ENCODE results near the gene PODNL1.

Gene PODNL1, protein sequence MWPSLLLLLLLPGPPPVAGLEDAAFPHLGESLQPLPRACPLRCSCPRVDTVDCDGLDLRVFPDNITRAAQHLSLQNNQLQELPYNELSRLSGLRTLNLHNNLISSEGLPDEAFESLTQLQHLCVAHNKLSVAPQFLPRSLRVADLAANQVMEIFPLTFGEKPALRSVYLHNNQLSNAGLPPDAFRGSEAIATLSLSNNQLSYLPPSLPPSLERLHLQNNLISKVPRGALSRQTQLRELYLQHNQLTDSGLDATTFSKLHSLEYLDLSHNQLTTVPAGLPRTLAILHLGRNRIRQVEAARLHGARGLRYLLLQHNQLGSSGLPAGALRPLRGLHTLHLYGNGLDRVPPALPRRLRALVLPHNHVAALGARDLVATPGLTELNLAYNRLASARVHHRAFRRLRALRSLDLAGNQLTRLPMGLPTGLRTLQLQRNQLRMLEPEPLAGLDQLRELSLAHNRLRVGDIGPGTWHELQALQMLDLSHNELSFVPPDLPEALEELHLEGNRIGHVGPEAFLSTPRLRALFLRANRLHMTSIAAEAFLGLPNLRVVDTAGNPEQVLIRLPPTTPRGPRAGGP

DNA sequence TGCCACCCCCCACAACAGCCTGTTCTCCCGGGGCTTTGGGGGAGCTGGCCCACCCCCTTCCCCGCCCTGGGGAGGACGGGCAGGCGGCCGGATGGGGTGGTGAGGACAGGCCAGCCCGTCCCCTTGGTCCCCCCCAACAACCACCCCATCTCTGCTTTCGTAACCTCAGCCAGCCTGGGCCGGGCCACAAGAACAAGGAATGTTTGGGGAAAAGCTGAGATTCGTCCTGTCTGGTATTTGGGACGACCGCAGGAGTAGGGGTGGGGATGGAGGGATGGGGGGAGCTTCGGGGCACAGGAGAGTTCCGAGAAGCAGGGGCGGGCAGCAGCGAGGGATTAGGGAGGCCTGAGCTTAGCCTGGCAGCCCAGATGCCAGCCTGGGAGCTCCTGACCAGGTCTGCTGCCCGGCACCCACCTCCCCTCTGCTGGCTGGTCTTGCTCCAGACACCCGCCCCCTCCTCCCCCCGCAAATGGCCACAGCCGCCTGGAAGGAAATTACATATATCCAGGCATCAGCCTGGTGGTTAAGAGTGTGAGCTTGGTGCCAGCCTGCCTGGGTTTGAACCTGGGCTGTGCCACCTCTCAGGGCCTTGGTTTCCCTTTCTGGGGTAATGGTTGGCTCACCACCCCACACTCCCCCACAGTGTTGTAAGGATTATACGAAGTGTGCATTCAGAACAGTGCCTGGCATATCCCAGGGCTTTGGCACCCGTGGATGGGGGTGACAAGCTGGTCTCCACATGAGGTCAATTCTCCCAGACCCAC, at the start of gene PODNL1:
Gene PODNL1, minus strand, starts transcription at position 117 of the 764 bp plus-strand sequence. CDS start 236 bp downstream, outside the sequence.
- Mint-ChIP-seq H3K36me3 (ENCODE audit: low read depth) (no peaks in the 10 kb centered on the region), H3K9me3 (no peaks in the 10 kb centered on the region), H3K27ac (no peak within 1 kb of the TSS), H3K4me1 (ENCODE audit: low read depth) (no peaks in the 10 kb centered on the region), H3K4me3 (no peak within 1 kb of the TSS), H3K27me3 (peaks cover 5% of the 10 kb centered on the region)

DNA sequence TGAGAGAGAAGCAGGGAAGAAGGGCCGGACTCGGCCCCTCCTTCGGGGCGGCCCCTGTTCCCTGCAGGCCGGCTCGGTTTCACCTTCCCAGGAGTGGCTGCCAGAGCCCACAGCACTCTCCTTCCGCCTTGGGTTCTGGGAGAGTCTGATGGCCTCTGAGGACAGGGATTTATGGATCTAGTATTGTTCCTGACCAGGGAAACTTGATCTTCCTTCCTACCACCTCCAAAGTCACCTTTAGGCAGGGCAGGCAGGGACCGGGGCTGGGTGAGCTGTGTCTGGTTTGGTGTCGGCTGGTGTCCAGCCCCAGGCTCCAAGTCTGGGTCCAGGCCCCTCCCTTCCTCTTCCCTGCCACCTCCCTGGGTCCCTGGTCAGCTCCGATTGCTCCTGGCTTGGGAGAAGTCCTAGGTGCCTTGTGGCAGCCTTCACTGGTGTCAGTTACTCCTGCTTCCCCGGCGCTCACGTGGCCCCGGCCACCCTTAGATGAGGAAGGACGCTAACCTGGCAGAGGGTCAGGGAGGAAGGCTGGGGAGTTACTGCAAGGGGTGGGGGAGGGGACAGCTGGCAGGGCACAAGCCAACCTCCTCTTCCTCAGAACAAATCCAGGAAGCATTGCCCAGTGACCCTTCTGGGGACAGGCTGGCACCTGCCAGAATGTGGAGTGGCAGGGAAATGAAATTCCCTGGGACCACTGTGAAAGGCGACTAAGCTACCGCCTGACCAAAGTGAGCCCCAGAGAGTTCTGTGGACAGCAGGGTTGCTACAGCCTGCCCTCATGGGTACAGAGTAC, 49.1 kb upstream of the PODNL1 start:
- H3K9me3 Mint-ChIP-seq: no peaks in the 10 kb centered on the region
- H3K4me3 Mint-ChIP-seq: peak overlapping the region; percentile 71
- peaks cover 60% of the 10 kb centered on the region for H3K4me1 Mint-ChIP-seq (ENCODE audit: low read depth)
- peak overlapping the region; percentile 96 for H3K27ac Mint-ChIP-seq
- H3K36me3 Mint-ChIP-seq (ENCODE audit: low read depth): peaks cover 24% of the 10 kb centered on the region
- H3K27me3 Mint-ChIP-seq: no peaks in the 10 kb centered on the region

DNA sequence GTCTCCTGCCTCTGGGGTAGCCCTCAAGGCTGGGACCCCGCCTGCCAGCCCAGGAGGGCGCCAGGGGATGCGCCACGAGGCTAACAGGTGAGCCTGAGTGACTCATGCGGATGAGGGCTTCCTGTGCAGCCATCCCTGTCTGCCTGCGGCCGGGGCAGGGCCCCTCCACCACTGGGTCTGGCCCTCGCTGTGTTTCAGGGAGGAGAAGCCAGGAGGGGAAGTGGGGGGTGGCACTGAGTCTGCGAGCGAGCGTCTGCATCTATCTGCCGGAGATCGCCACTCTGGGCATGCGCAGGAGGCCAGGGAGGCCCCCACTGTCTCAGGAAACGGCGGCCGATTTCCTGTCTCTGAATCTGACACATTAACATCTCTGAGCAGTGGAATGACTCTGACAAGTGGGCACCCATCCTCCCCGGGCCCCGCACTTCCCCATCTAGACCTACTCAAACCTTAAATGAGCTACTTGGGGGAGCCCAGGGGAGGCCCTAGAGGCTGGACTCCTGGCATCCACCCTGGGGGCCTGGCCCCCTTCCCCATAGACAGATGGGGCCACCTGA, 48.2 kb upstream of the PODNL1 start:
- H3K9me3 Mint-ChIP-seq: no peaks in the 10 kb centered on the region
- peaks cover 20% of the 10 kb centered on the region for H3K36me3 Mint-ChIP-seq (ENCODE audit: low read depth)
- peaks cover 60% of the 10 kb centered on the region for H3K4me1 Mint-ChIP-seq (ENCODE audit: low read depth)
- peak overlapping the region; percentile 71 for H3K4me3 Mint-ChIP-seq
- H3K27me3 Mint-ChIP-seq: no peaks in the 10 kb centered on the region
- peak overlapping the region; percentile 96 for H3K27ac Mint-ChIP-seq

DNA sequence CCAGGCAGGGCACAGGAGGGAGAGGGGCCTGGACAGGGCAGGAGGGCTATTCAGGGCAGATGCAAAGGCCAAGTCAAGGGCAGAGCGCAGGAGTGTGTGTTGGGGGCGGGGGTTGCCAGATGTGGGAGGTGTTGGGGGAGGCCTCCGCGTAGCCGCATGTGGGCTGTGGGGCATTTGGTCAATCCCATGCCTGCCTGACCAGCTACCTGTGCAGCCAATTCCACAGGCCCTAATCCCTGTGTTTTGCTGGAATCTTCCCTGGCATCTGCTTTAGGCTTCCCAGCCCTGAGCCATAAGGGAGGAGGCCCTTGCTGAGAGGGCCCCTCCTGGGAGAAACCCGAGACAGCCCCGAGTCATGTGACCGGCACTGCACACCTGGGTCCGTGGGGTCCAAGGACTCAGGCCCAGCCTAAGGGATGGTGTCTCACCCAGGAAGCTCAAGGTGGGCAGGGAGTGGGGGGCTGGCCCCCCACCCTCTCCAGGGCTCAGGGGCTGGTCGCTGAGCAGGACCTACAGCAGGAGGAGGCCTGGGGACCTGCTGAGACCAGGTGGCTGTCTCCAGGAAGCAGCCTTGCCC, 47.6 kb upstream of the PODNL1 start:
- Mint-ChIP-seq H3K4me1 (ENCODE audit: low read depth) (peaks cover 60% of the 10 kb centered on the region), H3K4me3 (peak overlapping the region; percentile 35), H3K36me3 (ENCODE audit: low read depth) (peaks cover 15% of the 10 kb centered on the region), H3K9me3 (no peaks in the 10 kb centered on the region), H3K27ac (peak overlapping the region; percentile 96), H3K27me3 (no peaks in the 10 kb centered on the region)

DNA sequence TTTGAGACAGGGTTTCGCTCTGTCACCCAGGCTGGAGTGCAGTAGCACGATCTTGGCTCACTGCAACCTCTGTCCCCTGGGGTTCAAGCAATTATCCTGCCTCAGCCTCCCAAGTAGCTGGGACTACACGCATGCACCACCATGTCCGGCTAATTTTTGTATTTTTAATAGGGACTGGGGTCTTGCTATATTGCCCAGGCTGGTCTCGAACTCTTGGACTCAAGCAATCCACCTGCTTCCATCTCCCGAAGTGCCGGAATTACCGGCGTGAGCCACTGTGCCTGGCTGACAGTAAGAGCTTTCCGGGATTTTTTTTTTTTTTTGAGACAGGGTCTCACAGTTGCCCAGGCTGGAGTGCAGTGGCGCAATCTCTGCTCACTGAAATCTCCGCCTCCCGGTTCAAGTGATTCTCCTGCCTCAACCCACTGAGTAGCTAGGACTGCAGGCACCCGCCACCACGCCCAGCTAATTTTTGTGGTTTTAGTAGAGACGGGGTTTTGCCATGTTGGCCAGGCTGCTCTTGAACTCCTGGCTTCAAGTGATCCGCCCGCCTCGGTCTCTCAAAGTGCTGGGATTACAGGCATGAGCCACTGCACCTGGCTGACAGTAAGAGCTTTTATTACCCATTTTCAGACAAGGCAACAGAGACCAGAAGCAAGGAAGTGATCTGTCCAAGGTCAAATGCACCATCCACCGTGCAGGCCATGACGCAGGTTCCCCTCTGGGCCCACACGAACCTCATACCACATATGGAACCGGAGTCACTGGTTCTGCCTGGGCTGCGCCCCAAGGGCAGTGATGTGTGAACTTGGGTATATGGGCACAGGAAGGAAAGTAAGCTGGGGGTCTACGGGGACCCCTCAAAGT, 46.9 kb upstream of the PODNL1 start:
- peak overlapping the region; percentile 96 for H3K27ac Mint-ChIP-seq
- H3K27me3 Mint-ChIP-seq: no peaks in the 10 kb centered on the region
- peaks cover 60% of the 10 kb centered on the region for H3K4me1 Mint-ChIP-seq (ENCODE audit: low read depth)
- peak overlapping the region; percentile 35 for H3K4me3 Mint-ChIP-seq
- H3K9me3 Mint-ChIP-seq: no peaks in the 10 kb centered on the region
- peaks cover 15% of the 10 kb centered on the region for H3K36me3 Mint-ChIP-seq (ENCODE audit: low read depth)

DNA sequence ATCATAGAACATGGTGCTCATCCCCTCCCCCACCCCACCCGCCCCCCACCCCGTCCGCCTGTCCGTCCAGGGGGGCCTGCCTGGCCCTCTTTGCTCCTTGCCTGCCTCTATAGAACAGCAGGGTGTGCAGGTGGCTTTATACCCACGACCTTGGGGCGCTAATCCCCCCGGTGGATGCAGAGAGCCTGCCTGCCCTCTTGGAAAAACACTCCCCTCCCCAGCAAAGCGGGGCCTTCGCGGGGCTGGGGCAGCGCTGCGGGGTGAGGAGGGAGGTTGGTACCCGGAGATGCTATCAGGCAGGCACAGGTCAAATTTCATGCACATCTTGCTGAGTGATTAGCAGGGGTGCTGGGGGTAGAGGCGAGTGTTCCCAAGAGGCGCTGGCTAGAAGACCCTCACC, 46.0 kb upstream of the PODNL1 start:
- Mint-ChIP-seq H3K27ac (no peak overlapping the region), H3K36me3 (ENCODE audit: low read depth) (peaks cover 6% of the 10 kb centered on the region), H3K4me1 (ENCODE audit: low read depth) (peaks cover 58% of the 10 kb centered on the region), H3K4me3 (no peak overlapping the region), H3K9me3 (no peaks in the 10 kb centered on the region), H3K27me3 (no peaks in the 10 kb centered on the region)

DNA sequence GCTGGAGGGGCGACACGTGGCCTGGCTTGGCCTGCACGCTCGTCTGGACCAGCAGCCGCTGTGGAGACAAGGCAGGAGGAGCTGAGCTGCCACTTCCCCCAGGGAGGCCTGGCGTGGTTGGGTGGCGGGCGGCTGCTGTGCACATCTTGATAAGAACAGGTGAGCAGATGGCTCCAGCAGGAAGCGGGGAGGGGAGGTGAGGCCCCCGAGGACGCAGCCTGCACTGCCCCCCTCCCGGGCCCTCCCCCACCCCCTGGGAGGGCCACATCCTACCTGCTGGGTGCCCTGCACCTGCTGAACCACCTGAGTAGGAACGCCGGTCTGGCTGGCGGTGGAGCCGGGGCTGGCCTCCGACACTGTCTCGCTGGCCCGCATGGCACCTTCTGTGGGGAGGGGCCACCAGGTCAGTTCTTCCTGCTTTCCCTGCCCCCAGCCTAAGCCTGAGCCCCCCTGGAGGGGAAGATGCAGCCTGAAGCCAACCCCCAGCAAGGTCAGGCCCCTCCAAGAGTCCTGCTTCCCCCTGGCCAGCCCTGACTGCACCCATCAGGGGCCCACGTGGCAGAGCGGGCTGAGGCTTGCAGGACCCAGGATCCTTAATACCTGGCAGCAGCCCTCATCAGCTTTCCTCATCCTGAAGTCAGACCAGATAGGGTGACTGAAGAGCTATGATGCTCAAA, 45.1 kb upstream of the PODNL1 start:
- Mint-ChIP-seq H3K36me3 (ENCODE audit: low read depth) (no peaks in the 10 kb centered on the region), H3K9me3 (no peaks in the 10 kb centered on the region), H3K4me3 (no peak overlapping the region), H3K27me3 (no peaks in the 10 kb centered on the region), H3K27ac (no peak overlapping the region), H3K4me1 (ENCODE audit: low read depth) (peaks cover 50% of the 10 kb centered on the region)

DNA sequence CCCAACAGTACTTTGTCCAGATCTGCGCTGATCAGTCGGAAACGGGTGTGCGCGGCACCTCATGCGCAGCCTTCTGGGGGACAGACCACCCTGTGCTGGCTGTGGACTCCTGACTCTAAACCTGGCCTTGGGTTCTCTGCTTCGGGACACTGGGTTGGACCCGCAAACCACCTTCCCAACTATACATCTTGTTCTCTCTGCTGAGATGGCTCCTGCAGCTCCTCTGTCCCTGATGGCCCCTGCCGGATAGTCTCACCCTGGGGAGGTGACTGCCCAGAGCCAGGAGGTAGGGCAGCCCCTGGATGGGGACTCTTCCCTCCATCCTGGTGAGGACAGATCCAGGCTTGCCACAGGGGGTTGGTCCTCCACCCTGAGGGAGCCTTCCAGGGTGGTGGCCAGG, 44.6 kb upstream of the PODNL1 start:
- no peaks in the 10 kb centered on the region for H3K36me3 Mint-ChIP-seq (ENCODE audit: low read depth)
- peaks cover 44% of the 10 kb centered on the region for H3K4me1 Mint-ChIP-seq (ENCODE audit: low read depth)
- no peaks in the 10 kb centered on the region for H3K27me3 Mint-ChIP-seq
- H3K9me3 Mint-ChIP-seq: no peaks in the 10 kb centered on the region
- H3K4me3 Mint-ChIP-seq: no peak overlapping the region
- no peak overlapping the region for H3K27ac Mint-ChIP-seq

DNA sequence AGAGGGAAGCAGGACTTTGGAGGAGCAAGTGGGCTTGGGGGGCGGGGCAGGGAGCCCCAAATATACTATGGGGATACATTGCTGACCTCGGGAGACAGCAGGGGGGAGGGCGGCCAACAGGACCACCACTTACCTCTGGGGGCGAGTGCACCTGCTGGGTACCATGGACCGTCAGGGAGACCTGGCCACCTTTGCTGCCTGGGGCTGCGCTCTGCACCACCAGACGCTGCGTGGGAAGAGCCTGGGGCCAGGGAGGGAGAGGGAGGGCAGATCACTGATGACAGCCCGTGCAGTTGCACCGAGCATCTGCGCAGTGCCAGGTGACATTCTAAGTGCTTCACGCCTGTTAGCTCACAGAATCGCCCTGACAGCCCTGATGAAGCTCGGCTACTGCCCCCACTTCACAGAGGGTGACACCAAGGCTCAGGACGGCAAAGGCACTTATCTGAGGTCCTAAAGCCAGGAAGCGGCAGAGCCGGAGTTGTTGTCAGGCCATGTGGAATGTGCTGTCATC, 43.8 kb upstream of the PODNL1 start:
- H3K27me3 Mint-ChIP-seq: no peaks in the 10 kb centered on the region
- H3K9me3 Mint-ChIP-seq: no peaks in the 10 kb centered on the region
- no peaks in the 10 kb centered on the region for H3K36me3 Mint-ChIP-seq (ENCODE audit: low read depth)
- peaks cover 37% of the 10 kb centered on the region for H3K4me1 Mint-ChIP-seq (ENCODE audit: low read depth)
- H3K4me3 Mint-ChIP-seq: no peak overlapping the region
- H3K27ac Mint-ChIP-seq: no peak overlapping the region

DNA sequence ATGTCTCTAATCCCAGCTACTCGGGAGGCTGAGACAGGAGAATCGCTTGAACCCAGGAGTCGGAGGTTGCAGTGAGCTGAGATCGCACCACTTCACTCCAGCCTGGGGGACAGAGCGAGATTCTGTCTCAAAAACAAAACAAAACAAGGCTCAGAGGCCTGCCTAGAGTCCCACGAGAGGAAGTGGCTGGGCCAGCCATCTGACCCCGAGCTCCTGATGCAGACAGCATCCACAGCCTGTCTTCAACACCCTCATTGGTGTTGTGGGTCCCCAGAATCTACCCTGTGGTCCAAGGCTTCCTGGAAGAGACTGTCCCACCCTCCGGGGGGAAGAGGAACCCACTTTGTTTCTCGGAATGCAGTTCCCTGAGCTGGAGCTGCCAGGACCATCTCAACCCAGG, 43.2 kb upstream of the PODNL1 start:
- Mint-ChIP-seq H3K4me1 (ENCODE audit: low read depth) (peaks cover 31% of the 10 kb centered on the region), H3K4me3 (no peak overlapping the region)

DNA sequence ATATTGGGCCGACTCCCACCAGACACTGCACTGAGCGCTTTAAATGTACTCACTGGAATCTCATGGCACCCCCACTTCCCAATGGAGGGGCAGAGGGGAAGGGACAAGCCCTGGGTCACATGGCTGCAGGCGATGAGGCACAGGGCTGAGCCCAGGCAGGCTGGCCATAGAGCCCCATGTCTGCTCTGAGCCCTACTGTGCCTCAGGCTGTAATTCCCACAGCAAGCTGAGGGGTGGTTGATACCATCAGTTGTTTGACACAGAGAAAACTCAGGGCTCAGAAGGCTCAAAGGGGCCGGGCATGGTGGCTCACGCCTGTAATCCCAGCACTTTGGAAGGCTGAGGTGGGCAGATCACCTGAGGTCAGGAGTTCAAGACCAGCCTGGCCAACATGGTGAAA, 42.8 kb upstream of the PODNL1 start:
- Mint-ChIP-seq H3K4me3 (no peak overlapping the region), H3K27ac (no peak overlapping the region), H3K36me3 (ENCODE audit: low read depth) (no peaks in the 10 kb centered on the region), H3K27me3 (no peaks in the 10 kb centered on the region), H3K9me3 (no peaks in the 10 kb centered on the region), H3K4me1 (ENCODE audit: low read depth) (peaks cover 26% of the 10 kb centered on the region)

More for the DNA sequence above, 43.2 kb upstream of the PODNL1 start:
- H3K27ac Mint-ChIP-seq: no peak overlapping the region
- no peaks in the 10 kb centered on the region for H3K9me3 Mint-ChIP-seq
- H3K36me3 Mint-ChIP-seq (ENCODE audit: low read depth): no peaks in the 10 kb centered on the region
- no peaks in the 10 kb centered on the region for H3K27me3 Mint-ChIP-seq

DNA sequence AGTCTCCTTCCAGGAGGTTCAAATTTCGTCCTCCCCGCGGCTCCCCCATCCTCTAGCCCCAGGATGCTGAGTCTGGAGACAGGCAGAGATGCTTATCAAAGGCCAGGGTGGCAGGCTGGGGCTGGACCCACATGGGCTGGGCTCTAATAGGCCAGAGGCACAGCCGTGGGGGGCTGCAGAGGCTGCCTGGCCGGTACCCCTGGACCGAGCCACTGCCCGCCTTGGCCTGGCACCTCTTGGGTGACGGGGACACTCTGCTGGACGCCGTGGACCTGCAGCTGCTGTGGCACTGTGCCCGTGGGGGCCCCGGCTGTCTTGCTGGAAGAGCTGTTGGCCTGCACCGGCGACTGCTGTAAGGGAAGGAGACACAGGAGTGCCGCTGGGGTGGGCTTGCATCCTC, 42.1 kb upstream of the PODNL1 start:
- H3K36me3 Mint-ChIP-seq (ENCODE audit: low read depth): no peaks in the 10 kb centered on the region

DNA sequence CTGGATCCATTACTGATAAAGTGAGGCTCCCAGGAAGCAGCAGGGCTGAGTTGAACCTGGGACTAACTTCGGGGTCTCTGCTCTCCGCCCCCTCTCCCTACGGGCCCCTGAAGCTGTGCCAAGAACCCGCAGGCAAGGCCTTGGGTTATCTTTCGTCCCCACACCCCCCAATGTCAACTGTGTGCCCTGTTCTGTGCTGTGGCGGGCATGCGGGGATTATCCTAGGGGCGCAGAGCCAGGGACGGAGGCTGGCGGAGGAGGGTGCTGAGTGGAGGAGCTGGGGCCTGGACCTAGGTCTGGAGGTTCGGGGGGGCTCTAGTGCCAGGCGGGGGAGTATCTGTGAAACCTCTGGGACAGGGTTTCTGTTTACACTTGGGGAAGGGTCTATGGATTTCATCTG, 41.5 kb upstream of the PODNL1 start:
- Mint-ChIP-seq H3K9me3 (no peaks in the 10 kb centered on the region), H3K4me1 (ENCODE audit: low read depth) (peaks cover 15% of the 10 kb centered on the region), H3K4me3 (peak overlapping the region; percentile 20), H3K36me3 (ENCODE audit: low read depth) (no peaks in the 10 kb centered on the region), H3K27ac (no peak overlapping the region), H3K27me3 (no peaks in the 10 kb centered on the region)

More for the DNA sequence above, 42.1 kb upstream of the PODNL1 start:
- Mint-ChIP-seq H3K4me3 (no peak overlapping the region), H3K9me3 (no peaks in the 10 kb centered on the region), H3K4me1 (ENCODE audit: low read depth) (peaks cover 21% of the 10 kb centered on the region), H3K27ac (no peak overlapping the region), H3K27me3 (no peaks in the 10 kb centered on the region)

All from stimulated activated naive CD8-positive, alpha-beta T cell treated with anti-CD3 and anti-CD28 coated beads, Interleukin-15, Interleukin-2, amounts not matched to agents 100 ng/mL and 50 ng/mL, for 24 hours (primary cell).